Hematopoietic multipotent progenitor cell treated with erythropoietin and hydrocortisone succinate and interleukin-3 and kit ligand, for 17 days (in vitro differentiated cells): ENCODE results near the gene MEIS1.

Source experiments
- DNase-seq: peaks from one replicate; pipeline ENCODE4 v3.0.0-alpha.2; 2015; ENCODE audit warnings: low spot score

MEIS1 gene

GRCh38 chr2:66431846-66432587 is 2.9 kb upstream of the MEIS1 start:
- no peak for DNase-seq

GRCh38 chr2:66432801-66433694 is 1.9 kb upstream of the MEIS1 start:
- no peak for DNase-seq

GRCh38 chr2:66433695-66433944 is 1.3 kb upstream of the MEIS1 start:
- DNase-seq: no peak

GRCh38 chr2:66433945-66434678 is 813 bp upstream of the MEIS1 start:
- DNase-seq: no peak

GRCh38 chr2:66435549-66435875 is 587 bp downstream of the MEIS1 start:
- DNase-seq: no peak

GRCh38 chr2:66435963-66436362 is 1.0 kb downstream of the MEIS1 start:
- DNase-seq: no peak

GRCh38 chr2:66436581-66437001 is 1.7 kb downstream of the MEIS1 start:
- DNase-seq: no peak

GRCh38 chr2:66437109-66437690 is 2.3 kb downstream of the MEIS1 start:
- DNase-seq: no peak

- no peak for DNase-seq
These were observed 3.0 kb downstream of the MEIS1 start for GRCh38 chr2:66437691-66438497.

GRCh38 chr2:66438498-66438833 is 3.5 kb downstream of the MEIS1 start:
- no peak for DNase-seq

GRCh38 chr2:66438891-66439811 is 4.2 kb downstream of the MEIS1 start:
- DNase-seq: no peak

GRCh38 chr2:66439812-66440542 is 5.1 kb downstream of the MEIS1 start:
- DNase-seq: no peak

GRCh38 chr2:66440708-66441497 is 6.0 kb downstream of the MEIS1 start:
- DNase-seq: no peak

GRCh38 chr2:66441581-66442320 is 6.8 kb downstream of the MEIS1 start:
- DNase-seq: no peak

- no peak for DNase-seq
These were observed 7.7 kb downstream of the MEIS1 start for GRCh38 chr2:66442516-66443185.

GRCh38 chr2:66443186-66443978 is 8.5 kb downstream of the MEIS1 start:
- DNase-seq: no peak
